ENCODE measurements around the gene CEPT1. TPM values are rescaled to one million over a fixed set of nuclear protein-coding genes. Genes with fewer than 3 reads are reported as not detected.

Gene CEPT1
- total and polyA plus RNA-seq, 2 experiments from 2014 or later, result 28.7 to 35.8 TPM

- Histone ChIP-seq H4K20me1 (ENCODE audit: insufficient read depth) (no peaks in the 10 kb centered on the region), H3K36me3 (ENCODE audit: low read depth) (peaks cover 37% of the 10 kb centered on the region), H3K4me1 (ENCODE audit: insufficient read depth) (0 out of 2 replicates have a peak, but pooled peaks cover 4% of the 10 kb centered on the region), H3K79me2 (ENCODE audit: insufficient read depth) (no peaks in the 10 kb centered on the region), H2AFZ (no peak overlapping the region), H3F3A (ENCODE audit: insufficient read depth) (peaks cover 5% of the 10 kb centered on the region; the same call in 1 of the 2 replicates), H3K9ac (no peak overlapping the region), H3K9me3 (ENCODE audit: low read depth) (no peaks in the 10 kb centered on the region), H3K4me3 (no peak overlapping the region), H3K9me2 (ENCODE audit: insufficient read depth) (no peaks in the 10 kb centered on the region), H3K27me3 (replicated peaks; ENCODE audit: insufficient read depth) (no peaks in the 10 kb centered on the region), H3K27ac (no peak overlapping the region), H3K4me2 (ENCODE audit: unreplicated experiment) (no peak overlapping the region)
- in situ Hi-C loops (cut with MboI), result no loop called here
- WGBS, 2 experiments (ENCODE audit: low coverage in 1 of 2, low lambda C conversion rate in 2 of 2, missing lambda C conversion rate in 2 of 2), result 96 to 97% methylated on average over 6 of the region's 6 CpGs
- TF ChIP-seq EZH2 (IDR thresholded peaks at IDR 0.05; ENCODE audit: insufficient read depth, poor library complexity, severe bottlenecking) (no peak), EZH2phosphoT487 (IDR thresholded peaks at IDR 0.05; ENCODE audit: insufficient read depth, low read depth) (no peak)
- no peak for DNase-seq
Measured at GRCh38 chr1:111183308-111184069, 43.5 kb downstream of the CEPT1 start.

GRCh38 chr1:111184663-111185062, 44.6 kb downstream of the CEPT1 start:
- Histone ChIP-seq H3K9me3 (ENCODE audit: low read depth) (no peaks in the 10 kb centered on the region), H3K9me2 (ENCODE audit: insufficient read depth) (no peaks in the 10 kb centered on the region), H3F3A (ENCODE audit: insufficient read depth) (peaks cover 17% of the 10 kb centered on the region), H3K9ac (no peak overlapping the region), H4K20me1 (ENCODE audit: insufficient read depth) (no peaks in the 10 kb centered on the region), H3K79me2 (ENCODE audit: insufficient read depth) (no peaks in the 10 kb centered on the region), H3K36me3 (ENCODE audit: low read depth) (peaks cover 32% of the 10 kb centered on the region), H3K4me3 (no peak overlapping the region), H3K4me2 (ENCODE audit: unreplicated experiment) (no peak overlapping the region), H2AFZ (no peak overlapping the region), H3K27ac (no peak overlapping the region), H3K4me1 (ENCODE audit: insufficient read depth) (0 out of 2 replicates have a peak, but pooled peaks cover 7% of the 10 kb centered on the region), H3K27me3 (replicated peaks; ENCODE audit: insufficient read depth) (no peaks in the 10 kb centered on the region)
- TF ChIP-seq EZH2 (IDR thresholded peaks at IDR 0.05; ENCODE audit: insufficient read depth, poor library complexity, severe bottlenecking), result no peak
- no peak for TF ChIP-seq EZH2phosphoT487 (IDR thresholded peaks at IDR 0.05; ENCODE audit: insufficient read depth, low read depth)
- DNase-seq, result no peak
- in situ Hi-C loops (cut with MboI), result no loop called here

GRCh38 chr1:111190931-111191451, 51.0 kb downstream of the CEPT1 start:
- H3K27me3 ChIP-seq (replicated peaks; ENCODE audit: insufficient read depth), result no peaks in the 10 kb centered on the region
- H3K36me3 ChIP-seq (ENCODE audit: low read depth), result peaks cover 15% of the 10 kb centered on the region; the same call in 1 of the 2 replicates
- no peaks in the 10 kb centered on the region for H4K20me1 ChIP-seq (ENCODE audit: insufficient read depth)
- H3K9ac ChIP-seq, result peak overlapping the region; percentile 21
- H2AFZ ChIP-seq, result no peak overlapping the region
- peak; percentile 72 for DNase-seq
- WGBS, 2 experiments (ENCODE audit: low coverage in 1 of 2, low lambda C conversion rate in 2 of 2, missing lambda C conversion rate in 2 of 2), result 17 to 20% methylated on average over 2 of the region's 2 CpGs
- H3F3A ChIP-seq (ENCODE audit: insufficient read depth), result peaks cover 65% of the 10 kb centered on the region
- H3K4me2 ChIP-seq (ENCODE audit: unreplicated experiment), result peak overlapping the region; percentile 73
- no peaks in the 10 kb centered on the region for H3K9me2 ChIP-seq (ENCODE audit: insufficient read depth)
- peak overlapping the region; percentile 15; the same call in 1 of the 2 replicates for H3K4me3 ChIP-seq
- no peaks in the 10 kb centered on the region for H3K79me2 ChIP-seq (ENCODE audit: insufficient read depth)
- no peak for TF ChIP-seq EZH2 (IDR thresholded peaks at IDR 0.05; ENCODE audit: insufficient read depth, poor library complexity, severe bottlenecking)
- TF ChIP-seq EZH2phosphoT487 (IDR thresholded peaks at IDR 0.05; ENCODE audit: insufficient read depth, low read depth), result no peak
- in situ Hi-C loops (cut with MboI), result no loop called here
- H3K27ac ChIP-seq, result peak overlapping the region; percentile 83
- H3K9me3 ChIP-seq (ENCODE audit: low read depth), result no peaks in the 10 kb centered on the region
- H3K4me1 ChIP-seq (ENCODE audit: insufficient read depth), result peaks cover 50% of the 10 kb centered on the region

- no peaks in the 10 kb centered on the region for H4K20me1 ChIP-seq (ENCODE audit: insufficient read depth)
- no peaks in the 10 kb centered on the region for H3K9me2 ChIP-seq (ENCODE audit: insufficient read depth)
- H3F3A ChIP-seq (ENCODE audit: insufficient read depth), result peaks cover 65% of the 10 kb centered on the region
- peak overlapping the region; percentile 73 for H3K4me2 ChIP-seq (ENCODE audit: unreplicated experiment)
- peak; percentile 95 for DNase-seq
- peaks cover 10% of the 10 kb centered on the region; the same call in 1 of the 2 replicates for H3K36me3 ChIP-seq (ENCODE audit: low read depth)
- TF ChIP-seq EZH2 (IDR thresholded peaks at IDR 0.05; ENCODE audit: insufficient read depth, poor library complexity, severe bottlenecking) (no peak), EZH2phosphoT487 (IDR thresholded peaks at IDR 0.05; ENCODE audit: insufficient read depth, low read depth) (no peak)
- H3K9me3 ChIP-seq (ENCODE audit: low read depth), result no peaks in the 10 kb centered on the region
- peaks cover 50% of the 10 kb centered on the region for H3K4me1 ChIP-seq (ENCODE audit: insufficient read depth)
- H3K4me3 ChIP-seq, result peak overlapping the region; percentile 15; the same call in 1 of the 2 replicates
- WGBS, 2 experiments (ENCODE audit: low coverage in 1 of 2, low lambda C conversion rate in 2 of 2, missing lambda C conversion rate in 2 of 2), result 0 to 2% methylated on average over 3 of the region's 3 CpGs
- no peaks in the 10 kb centered on the region for H3K79me2 ChIP-seq (ENCODE audit: insufficient read depth)
- H3K9ac ChIP-seq, result peak overlapping the region; percentile 21
- no peak overlapping the region for H2AFZ ChIP-seq
- no peaks in the 10 kb centered on the region for H3K27me3 ChIP-seq (replicated peaks; ENCODE audit: insufficient read depth)
- in situ Hi-C loops (cut with MboI), result no loop called here
- peak overlapping the region; percentile 83 for H3K27ac ChIP-seq
Measured at GRCh38 chr1:111191496-111191895, 51.5 kb downstream of the CEPT1 start.

Data from GM23248 (cell line).